GM21360 (cell line): ENCODE results near the gene FAU.
A peak's percentile ranks its signal among the peaks of the same experiment; 100 is the strongest.

Experiments used
- ATAC-seq: cut with Tn5 transposase; IDR thresholded peaks from one replicate; pipeline ENCODE4 v1.9.1; 2021; ENCODE audit warnings: mild to moderate bottlenecking, moderate library complexity; ENCODE audit not compliant: unreplicated experiment

Gene FAU

DNA sequence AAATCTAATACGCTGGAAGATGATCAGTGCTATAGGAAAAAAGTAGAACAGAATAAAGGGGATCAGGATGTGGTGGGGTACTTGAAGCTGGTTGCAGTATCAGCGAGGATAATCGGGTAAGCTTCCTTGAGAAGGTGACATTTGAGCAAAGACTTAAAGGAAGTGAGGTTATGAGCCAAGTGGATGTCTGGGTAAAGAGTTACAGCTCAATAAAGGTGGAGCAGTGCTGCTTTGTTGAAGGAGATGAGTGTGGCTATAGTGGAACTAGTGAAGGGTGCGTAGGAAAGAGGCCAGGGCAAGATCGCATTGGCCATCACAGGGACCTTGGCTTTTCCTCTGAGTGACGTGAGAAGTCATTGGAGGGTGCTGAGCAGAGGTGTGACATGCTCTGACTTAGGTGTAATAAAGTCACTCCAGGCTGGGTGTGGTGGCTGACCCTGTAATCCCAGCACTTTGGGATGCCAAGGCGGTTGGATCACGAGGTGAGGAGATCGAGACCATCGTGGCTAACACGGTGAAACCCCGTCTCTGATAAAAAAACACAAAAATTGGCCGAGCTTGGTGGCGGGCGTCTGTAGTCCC lies 14.7 kb upstream of the FAU start:
- ATAC-seq: no peak

DNA sequence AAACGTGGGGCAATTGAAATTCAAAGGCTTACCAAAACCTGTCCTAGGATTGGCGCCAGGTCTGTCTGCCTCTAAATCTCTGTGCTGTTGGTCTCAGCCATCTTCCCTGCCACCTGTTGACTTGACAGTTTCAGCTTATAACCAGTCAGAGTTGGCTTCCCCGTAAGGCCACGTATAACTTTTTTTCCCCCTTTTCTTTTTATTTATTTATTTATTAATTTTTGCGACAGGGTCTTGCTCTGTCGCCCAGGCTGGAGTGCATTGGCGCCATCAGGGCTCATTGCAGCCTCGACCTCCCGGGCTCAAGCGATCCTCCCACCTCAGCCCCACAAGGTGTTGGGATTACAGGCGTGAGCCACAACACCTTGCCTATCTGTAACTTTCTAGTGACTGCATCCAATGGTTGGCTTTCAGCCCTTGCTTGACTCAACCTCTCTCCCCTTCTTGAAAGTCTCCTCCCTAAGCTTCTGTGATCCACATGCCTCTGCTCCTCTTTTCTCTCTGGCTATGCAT lies 13.8 kb upstream of the FAU start:
- ATAC-seq: no peak

DNA sequence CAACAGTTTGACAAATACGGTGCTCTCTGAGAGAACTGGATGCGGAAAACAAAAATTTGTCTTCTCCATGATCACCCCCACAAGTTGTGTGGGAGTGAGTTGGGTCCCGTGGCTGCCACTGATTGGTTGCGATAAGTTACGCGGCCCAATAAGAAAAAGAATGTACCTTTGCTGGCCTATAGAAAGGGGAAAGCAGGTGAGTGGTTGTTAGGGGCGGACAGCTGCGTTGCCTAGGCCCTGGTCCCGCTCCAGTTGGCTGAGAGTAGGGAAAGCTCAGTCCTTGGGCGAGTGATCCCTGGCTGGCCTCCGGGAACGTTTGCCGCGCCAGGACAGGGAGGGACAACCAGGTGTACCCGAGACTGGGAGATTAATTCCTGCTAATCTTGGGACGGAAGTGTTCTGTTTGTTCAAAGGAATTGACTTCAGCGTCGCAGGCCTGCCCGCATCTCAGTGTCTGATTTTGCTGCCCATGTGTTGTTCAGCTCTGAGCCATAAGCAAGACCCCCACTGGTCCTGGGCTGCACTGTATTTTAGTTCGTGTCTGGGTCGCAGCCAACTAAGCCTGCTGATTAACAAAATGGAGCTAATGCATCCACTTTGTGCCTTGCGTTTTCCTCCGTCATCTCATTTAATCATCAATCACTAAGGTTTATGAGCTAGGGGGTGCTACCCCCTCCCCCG lies 13.2 kb upstream of the FAU start:
- ATAC-seq: peak; percentile 57

DNA sequence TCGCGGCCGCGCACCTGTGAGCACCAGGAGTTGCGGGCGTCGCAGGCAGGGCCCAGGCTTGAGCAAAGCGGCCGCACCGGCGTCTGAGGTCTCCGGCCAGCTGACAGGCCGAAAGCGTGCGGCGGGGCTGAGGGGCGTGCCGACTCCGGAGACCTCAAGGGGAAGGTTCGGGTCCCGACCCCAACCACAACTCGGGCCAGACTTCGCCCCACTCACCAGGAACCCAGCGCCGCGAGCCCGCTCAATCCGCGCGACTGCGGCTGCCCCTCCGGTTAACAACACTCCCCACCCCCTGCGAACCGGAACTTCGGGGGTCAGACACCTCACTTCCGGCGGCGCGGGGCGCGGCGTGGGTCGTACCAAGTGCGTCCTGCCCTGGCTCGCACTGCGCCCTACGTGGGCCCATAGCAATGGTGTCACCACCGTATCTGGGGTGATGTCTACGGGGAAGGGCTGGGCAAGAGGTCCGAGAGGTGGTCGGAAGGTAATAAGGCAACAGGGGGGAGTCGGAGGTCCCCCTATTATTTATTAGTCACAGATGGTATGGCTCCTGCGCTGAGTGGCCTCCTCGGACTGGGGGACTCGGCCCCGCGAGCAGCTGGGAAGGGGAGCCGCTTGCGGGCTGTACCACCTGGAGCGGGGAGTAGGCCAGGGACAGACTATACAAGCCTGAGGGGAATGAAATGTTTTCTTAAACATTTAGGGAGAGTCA lies 12.5 kb upstream of the FAU start, which contains the start of gene SYVN1:
TSS of gene SYVN1 (minus strand) at position 280 of the 712 bp plus-strand sequence. CDS start 918 bp downstream, outside the sequence.
- peak; percentile 50 for ATAC-seq

DNA sequence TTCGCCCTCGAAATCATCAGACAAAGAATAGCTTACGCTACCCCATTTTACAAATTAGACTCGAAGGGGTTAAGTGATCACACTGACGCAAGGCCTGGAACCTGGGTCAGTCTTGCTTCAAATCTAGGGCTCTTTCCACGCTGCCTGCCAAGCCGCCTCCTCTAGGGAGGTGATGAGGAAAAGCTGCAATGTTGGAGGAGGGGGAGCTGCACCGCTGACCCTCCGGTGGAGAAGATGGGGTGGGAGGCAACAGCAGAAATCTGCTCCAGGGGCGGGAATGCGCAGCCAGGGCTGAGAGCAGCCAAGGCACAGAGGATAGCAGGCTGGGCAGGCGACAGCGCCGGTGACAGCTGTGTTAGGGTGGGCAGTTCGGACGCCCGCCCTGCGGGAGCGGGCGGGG lies 11.8 kb upstream of the FAU start:
- ATAC-seq: no peak

DNA sequence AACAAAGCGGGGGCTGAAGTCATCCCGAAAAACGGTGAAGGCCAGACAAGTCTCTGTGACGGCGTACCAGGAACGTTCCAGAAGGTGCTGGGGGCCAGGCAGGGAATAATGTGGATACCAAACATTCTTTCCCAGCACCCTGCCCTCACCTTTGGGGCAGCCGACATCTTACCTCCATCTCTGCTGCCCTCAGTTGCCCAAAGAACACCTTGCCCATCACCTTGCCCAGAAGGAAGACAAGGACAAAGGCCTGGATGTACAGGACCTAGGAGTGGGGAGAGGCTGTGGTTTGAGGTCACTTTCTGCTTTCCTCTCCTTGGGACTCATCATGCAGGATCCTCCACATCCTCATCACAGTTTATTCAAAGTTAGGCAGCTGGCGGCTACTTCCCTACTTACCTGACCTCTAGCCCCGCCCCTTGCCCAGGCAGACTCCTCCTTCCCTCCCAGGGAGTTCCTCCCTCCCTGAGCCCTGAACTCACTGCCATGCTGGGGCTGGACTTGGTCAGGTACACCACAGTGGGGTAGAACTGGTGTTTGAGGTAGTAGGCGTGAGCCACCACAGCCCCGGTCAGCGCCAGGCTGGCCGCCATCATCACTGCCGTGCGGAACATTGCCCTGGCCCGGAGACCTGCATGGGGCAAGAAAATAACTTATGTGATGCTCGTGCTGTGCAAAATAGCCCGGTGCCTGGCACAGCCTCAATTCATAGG lies 11.2 kb upstream of the FAU start:
- no peak for ATAC-seq

DNA sequence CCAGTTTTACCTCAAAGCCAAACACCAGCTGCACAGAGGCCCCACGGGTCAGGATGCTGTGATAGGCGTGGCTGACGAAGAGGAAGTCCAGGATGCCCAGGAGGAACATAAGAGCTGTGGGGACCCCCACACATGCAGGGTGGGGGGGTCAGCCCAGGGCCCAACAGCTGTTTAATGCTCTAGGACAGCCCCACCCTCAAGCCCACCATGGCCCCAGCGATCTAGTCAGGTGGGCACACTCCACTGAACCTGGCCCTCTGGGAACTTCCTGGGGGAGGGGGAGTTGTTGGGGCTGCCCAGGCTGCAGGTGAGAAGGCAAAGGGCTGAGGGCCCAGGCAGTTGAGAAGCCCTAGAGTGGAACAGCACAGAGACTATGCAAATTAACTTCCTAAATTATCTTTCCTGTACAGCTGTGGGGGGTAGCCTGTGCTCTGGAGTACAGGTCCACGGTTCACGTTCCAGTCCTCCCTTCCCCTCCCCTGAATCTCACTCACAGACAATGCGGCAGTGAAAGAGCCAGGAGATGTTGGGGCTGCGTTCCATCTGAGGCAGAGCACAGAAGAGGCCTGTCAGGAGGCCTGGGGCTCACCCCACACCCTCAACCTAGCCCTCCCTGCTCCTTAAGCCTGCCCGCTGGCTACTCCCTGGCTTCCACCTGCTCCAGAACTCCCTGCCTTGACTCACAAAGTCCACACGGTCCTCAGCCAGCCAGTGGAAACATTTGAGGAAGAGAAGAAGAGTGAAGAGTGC lies 10.5 kb upstream of the FAU start:
- no peak for ATAC-seq

DNA sequence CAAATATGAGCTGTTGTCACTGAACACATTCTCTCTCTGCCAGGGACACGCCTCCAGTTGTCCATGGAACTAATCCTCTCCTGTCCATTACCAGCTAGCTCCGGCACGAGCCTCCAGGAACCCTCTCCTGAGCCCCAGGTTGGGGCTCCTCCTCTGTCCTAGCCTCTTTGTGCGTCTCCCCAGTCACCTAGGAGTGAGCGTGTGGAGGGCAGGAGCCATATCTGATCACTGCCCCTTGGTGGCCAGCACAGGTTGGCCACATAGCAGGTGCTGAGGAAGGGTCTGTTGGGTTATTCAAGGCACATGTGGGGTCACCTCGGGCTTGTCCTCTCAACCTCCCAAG lies 9.9 kb upstream of the FAU start:
- ATAC-seq: no peak

DNA sequence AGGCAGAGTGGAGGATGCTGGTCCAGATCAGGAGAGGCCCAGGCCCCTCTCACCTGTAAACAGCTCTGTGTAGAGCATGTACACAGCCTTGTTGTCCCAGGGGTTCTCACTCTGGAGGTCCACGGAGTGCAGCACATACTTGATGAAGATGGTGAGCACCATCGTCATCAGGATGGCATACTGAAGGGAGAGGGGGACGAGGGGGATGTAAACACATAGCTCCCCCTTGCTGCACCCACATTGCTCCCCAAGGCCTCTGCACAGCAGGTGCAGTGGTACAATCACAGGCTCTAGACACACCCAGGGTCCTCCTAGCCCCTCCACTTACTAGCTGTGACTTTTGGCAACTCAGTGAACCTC lies 9.5 kb upstream of the FAU start:
- ATAC-seq: no peak

DNA sequence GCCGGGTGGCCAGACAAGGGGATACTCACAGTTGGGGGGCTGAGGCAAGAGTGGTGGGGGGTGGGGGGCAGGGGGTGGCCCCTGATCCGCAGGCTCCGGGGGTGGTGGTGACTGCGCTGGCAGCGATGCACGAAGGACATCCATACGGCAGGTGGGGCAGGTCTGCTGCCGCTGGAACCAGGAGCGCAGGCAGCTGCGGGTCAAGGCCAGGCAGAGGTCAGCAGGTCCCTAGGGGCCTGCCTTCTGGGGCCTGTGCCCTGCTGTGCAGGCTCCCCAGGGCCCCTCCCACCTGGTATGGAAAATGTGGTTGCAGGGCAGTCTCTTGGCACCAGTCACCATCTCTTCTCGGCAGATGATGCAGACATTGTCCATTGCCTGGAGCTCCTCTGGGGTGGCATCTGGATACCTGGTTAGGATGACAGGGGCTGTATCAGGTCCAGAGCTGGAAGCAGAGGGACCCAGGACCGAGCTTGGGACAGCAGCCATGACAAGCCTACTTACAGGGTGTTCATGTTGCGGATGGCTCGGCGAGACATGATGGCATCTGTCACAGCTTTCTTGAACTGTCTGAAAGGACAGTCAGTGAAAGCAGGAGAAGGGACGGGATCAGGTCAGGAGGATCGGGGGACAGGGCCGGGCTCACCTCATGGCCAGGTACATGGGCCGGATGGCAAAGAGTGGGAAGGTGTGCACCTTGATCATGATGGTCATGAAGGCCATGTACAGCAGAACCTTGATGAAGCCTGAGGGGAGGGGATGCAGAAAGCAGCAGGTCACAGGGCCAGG lies 8.9 kb upstream of the FAU start:
- ATAC-seq: no peak

DNA sequence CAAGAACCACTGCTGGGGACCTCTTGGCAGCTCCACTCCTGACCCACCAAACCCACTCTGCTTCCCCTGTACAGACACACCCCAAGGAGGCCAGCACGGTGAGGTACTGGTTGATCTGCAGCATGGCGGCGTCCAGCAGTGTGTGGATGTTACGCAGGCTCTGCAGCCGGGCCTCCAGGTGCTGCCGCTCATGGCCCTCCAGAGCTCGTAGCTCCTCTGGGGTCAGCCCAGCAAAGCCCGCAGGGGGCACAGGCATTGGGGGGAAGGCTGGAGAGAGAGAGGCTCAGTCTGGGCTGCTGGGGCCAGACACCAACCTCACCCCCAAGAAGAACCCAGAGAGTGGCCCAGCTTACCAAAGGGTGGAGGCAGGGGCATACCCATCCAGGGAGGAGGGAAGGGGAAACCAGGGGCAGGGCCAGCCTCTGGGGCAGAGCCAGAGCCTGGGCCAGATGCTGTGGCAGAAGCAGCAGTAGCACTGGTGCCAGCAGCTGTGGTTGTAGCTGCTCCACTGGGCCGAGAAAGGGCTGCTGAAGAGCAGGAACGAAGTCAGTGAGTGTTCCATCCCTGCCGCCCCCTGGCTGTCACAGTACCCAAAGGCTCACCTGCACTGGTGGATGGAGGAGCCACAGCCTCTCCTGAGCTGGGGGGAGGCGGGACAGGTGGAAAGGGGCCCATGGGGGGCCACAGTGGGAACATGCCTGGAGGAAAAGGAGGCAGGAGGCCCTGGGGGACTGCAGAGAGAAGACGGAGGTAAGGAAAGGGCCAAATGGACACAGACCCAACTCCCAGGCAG lies 7.9 kb upstream of the FAU start:
- no peak for ATAC-seq

DNA sequence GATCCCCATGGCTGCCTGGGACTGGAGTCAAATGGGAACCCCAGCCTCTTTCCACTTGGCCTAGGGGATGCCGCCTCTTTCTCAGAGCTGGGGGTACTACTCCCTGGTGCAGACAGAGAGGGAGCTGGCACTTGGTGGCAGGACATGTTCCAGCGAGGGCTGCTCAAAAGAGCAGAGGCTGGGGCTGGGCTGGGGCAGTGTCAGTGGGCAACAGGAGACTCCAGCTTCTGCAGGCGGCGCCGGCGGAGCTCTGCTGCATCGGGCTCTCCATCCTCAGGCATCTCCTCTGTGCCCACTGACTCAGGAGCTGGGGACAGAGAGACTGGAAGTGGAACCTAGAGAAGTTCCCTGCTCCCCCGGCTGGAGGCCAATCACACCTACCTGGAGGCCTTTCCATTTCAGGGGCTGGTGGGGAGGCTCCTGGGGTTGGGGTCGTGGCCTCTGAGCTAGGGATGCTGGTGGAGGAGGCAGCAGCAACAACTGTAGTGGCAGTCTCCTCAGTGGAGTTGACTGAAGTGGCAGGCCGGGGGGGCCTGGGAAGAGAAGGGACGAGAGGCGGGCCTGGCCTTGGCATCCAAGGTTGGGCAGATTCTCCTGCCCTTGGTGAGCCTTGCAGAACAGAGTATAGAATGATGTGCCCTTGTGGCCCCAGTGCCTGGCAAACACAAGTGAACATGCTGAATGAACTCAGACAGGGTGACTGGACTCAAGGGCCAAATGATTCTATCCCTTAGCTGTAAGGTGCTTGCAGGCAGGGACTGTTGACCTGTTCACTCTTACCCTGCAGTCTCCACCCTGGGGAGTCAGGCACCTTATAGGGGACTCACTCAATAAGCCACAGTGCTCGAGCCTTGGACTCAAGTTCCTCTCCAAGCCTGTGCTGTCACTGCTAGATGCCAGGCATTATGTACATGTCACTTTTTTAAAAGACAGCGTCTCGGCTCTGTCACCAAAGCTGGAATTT lies 6.5 kb upstream of the FAU start:
- ATAC-seq: no peak

DNA sequence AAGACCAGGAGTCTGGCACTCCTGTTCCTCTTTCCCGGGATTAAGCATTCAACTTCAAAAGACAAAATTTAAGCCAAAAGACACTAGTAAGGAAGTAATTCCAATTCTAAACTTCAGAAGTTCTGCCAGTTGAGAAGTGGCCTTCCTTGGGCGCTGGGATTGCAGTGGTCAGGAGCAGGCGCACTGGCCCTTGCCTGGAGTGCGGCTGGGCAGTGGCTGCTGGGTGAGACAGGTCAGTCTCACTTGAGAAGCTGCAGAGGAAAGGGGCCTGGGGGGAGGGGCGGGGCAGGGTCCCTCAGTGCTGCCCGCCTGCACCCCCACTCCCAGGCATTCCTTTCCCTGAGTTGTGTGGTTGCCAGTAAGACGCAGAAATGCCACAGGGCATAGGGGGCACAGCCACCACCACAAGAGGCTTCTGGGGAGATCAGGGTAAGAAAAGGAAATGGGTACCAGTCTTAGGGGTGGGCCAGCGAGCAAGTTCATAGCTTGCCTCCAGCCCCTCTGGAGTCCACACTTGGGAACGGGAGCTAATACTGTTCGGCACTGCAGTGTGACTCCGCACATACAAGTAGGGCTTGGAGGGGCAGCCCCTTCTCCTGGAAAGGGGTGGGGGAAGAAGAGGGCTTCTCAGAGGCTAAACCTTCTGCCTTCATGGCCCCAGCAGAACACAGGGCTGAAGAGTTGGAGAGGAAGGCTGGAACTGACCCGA lies 5.7 kb upstream of the FAU start:
- ATAC-seq: no peak

DNA sequence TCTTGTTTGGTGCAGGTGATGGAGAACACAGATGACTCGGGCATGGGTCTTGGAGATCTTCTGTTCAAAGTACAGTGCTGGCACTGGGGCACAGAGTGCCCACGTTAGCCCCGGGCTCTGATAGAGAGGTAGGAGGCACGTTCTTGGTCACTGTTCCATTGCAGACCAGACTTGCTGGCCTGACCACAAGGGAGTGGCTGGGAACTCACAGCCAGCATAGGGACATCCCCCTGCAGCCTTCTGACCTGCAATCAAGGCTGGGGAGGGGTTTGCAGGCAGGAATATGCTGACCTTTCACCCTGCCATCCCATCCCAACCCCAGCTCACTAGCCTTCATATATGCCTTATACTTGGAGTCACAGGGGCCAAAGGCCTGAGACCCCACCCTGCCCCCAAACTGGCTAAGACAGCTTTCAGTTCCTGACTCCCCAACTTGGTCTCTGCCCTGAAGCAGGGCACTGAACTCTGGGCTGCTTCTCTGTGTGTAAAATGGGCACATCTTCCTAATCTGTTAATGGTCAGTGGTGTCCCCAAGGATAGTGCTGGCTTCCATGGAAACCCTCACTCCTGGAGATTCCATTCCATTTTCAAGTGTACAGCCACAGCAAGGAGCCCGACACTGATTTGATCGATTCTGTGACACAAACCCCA lies 4.8 kb upstream of the FAU start:
- no peak for ATAC-seq

DNA sequence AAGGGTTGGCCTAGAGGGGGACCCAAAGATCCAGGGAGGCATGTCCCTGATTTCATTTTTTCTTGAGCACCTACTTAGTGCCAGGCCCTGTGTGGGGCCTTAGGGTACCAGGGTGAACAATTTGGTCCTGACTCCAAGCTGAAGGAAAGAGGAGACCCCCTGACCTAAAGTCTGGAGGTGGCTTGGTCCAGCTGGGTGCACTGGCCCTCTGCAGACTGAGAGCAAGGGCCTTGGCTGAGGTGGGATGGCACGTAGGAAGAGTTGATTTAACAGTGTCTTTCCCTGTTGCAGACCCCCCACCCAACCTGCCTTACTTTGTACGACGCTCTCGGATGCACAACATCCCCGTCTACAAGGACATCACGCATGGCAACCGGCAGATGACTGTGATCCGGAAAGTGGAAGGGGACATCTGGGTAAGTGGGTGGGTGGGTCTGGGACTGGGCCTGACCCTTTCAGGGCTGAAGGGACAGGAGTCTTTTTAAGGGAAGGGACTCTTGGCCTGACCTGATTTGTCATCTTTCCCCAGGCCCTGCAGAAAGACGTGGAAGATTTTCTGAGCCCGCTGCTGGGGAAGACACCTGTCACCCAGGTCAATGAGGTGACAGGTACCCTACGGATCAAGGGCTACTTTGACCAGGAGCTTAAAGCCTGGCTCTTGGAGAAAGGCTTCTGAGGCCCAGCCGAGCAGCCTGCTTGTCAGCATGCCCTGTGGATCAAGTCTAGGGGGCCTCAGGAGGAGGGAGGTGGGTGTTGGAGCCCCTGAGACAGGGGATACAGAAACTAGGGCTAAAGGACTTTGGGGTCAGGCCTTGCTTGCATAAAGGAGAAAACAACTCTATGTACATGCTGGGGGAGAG lies 3.5 kb upstream of the FAU start:
- no peak for ATAC-seq
